GM15510 (cell line): ENCODE results near the gene PRR36.

Experiments used
- POLR2A ChIP-seq: IDR thresholded peaks from 3 replicates; pipeline ENCODE4 v1.6.1; 2011; ENCODE audit warnings: borderline replicate concordance; ENCODE audit not compliant: insufficient read length; ENCODE audit errors: extremely low read depth

Gene PRR36

GRCh38 chr19:7863157-7863970 lies 10.8 kb downstream of the PRR36 start:
- TF ChIP-seq POLR2A = no peak

GRCh38 chr19:7862413-7862951 lies 11.7 kb downstream of the PRR36 start:
- TF ChIP-seq POLR2A = no peak

DNA sequence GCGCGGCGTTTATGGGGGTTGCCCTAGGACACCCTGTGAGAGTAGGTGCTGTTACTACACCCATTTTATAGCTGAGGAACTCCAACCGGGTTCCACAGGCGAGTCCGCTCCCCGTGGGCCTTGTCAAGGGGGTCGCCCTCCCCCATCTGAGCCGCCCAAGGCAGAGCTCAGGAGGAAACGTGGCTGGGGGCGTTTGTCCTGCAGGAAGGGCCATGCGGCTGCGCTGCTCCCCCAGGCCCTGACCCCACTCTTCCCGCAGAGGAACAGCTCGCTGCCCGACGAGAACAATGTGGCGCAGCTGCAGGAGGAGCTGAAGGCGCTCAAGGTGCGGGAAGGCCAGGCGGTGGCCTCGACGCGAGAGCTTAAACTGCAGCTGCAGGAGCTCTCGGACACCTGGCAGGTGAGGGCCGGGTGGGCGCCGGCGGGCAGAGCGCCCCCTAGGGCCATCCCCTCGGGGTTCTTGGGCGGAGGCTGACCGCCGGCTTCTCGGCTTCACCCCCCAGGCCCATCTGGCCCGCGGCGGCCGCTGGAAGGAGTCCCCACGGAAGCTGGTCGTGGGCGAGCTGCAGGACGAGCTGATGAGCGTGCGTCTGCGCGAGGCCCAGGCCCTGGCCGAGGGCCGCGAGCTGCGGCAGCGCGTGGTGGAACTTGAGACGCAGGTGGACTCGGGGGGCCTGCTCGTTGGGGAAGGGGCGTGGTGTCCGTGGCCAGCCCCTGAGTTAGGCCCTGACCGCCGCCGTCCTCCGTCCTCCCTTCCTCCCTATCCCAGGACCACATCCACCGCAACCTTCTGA lies 12.4 kb downstream of the PRR36 start:
- no peak for TF ChIP-seq POLR2A

GRCh38 chr19:7860714-7861618 lies 13.2 kb downstream of the PRR36 start:
- no peak for TF ChIP-seq POLR2A

DNA sequence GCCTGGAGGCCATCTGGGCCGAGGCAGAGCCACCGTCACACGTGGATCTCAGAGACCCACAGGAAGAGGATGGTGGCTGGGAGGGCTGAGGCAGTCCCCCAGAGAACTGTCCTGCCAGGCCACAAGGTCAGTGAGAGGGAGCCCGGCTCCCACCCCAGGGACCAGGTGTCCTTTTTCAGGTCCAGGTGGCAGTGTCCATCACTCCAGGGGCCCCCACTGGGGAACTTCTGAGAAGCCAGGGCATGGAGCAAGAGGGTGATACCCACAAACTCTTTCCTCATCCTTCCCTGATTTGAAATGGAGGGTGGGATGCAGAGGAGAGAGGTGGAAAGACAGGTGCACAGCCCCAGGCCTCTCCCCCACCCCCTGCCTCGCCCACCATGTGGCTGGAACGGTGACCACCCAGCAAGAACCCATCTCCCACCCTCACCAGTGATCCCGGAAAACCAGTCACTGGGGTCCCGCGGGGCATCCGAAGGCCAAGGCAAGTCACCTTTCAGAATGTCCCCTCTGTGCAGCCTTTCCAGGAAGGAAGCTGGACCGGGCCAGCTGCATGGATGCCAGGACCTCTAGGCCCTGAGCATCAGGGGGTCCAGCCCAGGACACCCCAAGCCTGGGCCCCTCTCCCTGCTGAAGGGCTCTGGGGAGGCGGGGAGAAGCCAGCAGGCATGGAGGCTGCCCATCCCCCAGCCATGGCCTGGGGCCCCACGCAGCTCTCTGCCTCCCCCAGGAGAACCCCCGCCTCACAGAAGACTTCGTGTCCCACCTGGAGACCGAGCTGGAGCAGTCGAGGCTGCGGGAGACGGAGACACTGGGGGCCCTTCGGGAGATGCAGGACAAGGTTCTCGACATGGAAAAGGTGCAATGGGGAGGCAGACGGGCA lies 14.1 kb downstream of the PRR36 start:
- TF ChIP-seq POLR2A = no peak

DNA sequence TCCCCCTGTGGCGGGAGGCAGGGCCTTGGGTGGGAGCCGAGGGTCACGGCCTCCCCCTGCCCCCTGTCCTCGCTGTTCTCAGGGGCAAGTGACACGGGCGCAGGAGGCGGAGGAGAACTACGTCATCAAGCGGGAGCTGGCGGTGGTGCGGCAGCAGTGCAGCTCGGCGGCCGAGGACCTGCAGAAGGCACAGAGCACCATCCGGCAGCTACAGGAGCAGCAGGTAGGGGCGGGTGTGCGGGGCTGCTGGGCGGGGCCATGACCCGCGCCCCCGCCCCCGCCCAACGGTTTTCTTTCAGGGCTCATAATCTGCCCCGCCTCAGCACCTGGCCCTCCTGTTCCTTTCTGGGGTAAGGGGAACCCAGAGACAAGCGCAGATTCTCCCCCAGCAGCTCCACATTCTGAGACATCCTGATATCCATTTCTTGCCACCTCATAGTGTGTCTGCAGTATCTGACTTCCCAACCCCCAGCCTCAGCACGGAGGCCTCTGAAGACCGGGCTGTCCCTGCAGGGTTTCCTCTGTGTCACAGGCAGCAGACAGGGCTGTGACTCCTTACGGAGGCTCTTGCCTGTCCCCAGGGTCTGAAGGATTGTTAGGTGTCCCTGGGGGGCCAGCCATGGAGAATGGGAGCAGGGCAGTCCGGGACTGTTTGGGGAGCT lies 15.9 kb downstream of the PRR36 start:
- no peak for TF ChIP-seq POLR2A

DNA sequence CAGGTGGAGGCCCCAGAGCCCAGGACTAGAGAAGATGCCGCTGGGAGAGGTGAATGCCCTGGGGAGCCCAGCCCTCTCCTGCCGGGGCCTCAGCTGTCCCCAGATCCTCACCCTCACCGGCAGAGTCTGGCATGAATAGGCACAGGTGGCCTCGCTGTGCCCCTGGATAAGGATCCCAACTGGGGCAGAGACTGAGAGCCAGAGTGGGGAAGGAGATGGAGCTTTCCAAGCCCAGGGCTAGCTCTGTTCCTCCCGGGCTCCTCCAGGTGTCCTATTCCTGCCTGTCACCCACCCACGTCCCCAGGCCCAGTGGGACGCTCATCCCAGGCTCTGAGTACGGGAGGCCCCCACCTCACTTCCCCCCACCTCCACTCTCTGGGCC lies 16.5 kb downstream of the PRR36 start:
- no peak for TF ChIP-seq POLR2A

- no peak for TF ChIP-seq POLR2A
These were observed 17.2 kb downstream of the PRR36 start for GRCh38 chr19:7856679-7857663.

DNA sequence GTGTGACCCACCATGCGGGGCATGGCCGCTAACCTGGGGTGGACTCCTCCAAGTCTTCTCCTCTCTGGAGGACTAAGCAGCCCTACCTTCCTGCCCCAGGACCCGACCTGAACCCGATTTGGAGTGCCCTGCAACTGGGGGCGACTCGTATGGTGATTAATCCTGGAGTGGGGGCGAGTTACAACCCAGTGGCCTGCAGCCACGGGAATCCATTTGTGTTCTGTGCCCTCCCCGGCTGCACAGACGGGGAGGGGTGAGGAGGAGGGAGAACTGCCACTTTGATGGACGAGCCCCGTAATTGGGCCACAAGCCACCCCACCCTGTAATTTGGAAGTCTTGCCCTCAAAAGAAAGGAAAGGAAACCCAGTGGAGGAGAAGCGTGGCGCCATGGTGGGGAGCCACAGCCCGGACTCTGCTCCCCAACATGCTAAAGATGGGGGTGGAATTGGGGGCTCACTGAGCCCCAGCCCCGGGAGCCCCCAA lies 18.0 kb downstream of the PRR36 start:
- TF ChIP-seq POLR2A = no peak

- TF ChIP-seq POLR2A = no peak
These were observed 18.6 kb downstream of the PRR36 start for GRCh38 chr19:7855426-7856108.

DNA sequence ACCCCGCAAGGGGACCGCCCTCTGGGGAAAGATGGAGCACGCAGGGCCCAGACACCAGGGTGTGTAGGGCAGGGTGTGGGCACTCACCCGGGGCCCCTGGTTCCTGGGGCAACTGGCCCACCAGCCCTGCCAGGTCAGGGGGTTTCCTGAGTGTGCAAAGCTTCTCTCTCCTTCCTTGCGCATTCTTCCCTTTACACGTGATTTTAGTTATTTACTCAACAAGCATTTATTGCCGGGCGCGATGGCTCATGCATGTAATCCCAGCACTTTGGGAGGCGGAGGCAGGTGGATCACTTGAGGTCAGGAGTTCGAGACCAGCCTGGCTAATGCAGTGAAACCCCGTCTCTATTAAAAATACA lies 20.4 kb downstream of the PRR36 start:
- TF ChIP-seq POLR2A = no peak

DNA sequence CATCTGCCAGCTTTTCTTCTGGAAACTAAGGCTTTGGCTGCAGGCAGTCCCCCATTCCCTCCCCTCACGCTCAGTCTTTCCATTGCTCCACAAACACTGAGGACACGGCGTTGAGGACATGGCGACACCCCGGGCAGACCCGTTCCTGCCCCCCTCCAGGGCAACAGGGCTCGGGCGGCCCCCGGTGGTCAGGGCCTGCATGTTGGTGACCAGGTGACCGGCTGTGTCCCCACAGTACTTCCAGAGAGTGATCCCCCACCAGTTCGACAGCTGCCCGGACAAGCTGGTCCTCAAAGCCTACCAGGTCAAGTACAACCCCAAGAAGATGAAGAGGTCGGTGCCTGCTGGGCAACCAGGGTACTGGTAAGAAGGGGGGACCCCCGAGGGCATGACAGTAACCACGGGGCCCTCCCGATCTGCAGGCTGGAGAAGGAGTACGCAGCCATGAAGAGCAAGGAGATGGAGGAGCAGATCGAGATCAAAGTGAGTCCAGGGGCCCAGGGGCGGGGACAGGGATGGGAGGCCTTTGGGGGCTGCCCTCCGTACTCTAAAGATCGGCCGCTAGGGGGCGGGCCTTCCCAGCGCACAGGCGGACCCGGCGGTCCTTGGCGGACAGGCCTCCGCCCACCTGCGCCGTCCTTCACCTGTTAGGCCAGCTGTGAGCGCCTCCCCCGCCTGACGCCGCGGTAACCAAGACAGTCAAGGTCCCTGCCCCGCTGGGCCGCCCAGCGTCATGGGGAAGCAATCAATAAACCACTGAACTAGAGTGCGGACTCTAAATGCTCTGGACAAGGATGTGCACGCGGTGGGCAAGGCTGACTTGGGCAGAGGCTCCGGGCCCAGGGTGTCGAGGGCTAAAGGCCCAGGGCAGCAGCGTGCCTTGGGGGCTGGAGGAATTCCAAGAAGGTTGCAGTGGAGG lies 21.1 kb downstream of the PRR36 start:
- no peak for TF ChIP-seq POLR2A
